ENCODE data around the gene RALGPS1. TPM values are rescaled to one million over a fixed set of nuclear protein-coding genes. Genes with fewer than 3 reads are reported as not detected.

RALGPS1 gene
- total and polyA plus RNA-seq, 2 donors (not counting 1 experiment from before 2014, with no cell fraction given): 19.7 to 39.9 TPM

DNA sequence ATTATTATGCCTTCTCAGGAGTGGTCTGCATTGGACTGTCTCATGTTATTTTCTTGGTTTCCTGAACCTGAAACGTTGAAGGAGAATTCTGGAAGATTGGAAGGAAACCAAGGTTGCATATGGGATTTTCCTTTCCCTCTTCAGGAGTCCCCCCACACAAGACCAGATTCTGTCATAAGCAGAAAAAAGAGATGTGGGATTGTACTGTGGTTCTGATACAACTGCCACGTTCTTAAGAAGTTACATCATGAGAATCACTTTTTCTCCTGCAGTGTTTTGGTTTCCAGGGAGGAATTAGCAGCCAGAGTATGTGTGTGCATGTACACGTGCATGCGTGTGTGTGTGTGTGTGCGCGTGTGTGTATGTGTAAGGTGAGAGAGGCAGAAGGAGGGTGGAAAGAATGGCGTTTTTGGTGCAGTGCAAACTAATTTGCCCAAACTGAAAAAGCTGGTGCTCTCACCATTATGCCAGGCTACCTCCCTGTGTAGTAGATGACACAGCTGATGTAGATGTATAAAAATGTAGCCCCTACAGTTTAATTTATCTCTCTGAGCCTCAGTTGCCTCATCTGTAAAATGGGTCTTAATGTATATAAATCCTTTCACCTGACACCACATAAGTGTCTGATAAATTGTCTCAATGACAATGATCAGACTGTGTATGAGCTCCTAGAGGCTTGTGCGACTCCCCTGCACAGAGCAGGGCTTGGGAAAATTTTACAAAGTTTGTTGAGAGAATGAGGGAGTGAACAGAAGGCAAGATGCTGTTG lies 38.6 kb downstream of the RALGPS1 start:
- H3K27ac ChIP-seq (ENCODE audit: low read length in 2 of 2): no peak overlapping the region
- no peak overlapping the region for H3K4me2 ChIP-seq (replicated peaks; ENCODE audit: low read depth, low read length, poor library complexity, severe bottlenecking)
- Mint-ChIP-seq H3K4me1 (no peaks in the 10 kb centered on the region), H3K9me3 (ENCODE audit: insufficient read depth) (no peaks in the 10 kb centered on the region), H3K4me3 (no peak overlapping the region), H3K27me3 (no peaks in the 10 kb centered on the region), H3K27ac (no peak overlapping the region)
- ChIA-PET POLR2A (interaction anchor here (0.7 kb wide), 1 partner anchor 1075 kb away, joined by 3 read pairs; no protein-coding TSS in a partner anchor), CTCF (no interaction called here)
- peaks cover 6% of the 10 kb centered on the region for H4K20me1 ChIP-seq (ENCODE audit: control insufficient read depth, insufficient read depth, low read length, poor library complexity, severe bottlenecking)
- H3K4me3 ChIP-seq (ENCODE audit: control extremely low read depth in 1 of 5, extremely low read depth in 1 of 5, insufficient read depth in 1 of 5, low read depth in 2 of 5, low read length in 4 of 5): no peak overlapping the region
- no peaks in the 10 kb centered on the region for H3K79me2 ChIP-seq (ENCODE audit: control insufficient read depth, insufficient read depth, low read length)
- DNase-seq: no peak
- no peak for ATAC-seq (ENCODE audit: low read depth)
- 95% methylated on average over 6 of the region's 8 CpGs for WGBS (ENCODE audit: insufficient coverage)
- H3K27me3 ChIP-seq (replicated peaks in 1 of 4; ENCODE audit: control extremely low read depth in 1 of 4, control insufficient read depth in 3 of 4, insufficient read depth in 4 of 4, low read length in 3 of 4): no peaks in the 10 kb centered on the region
- H3K9ac ChIP-seq (ENCODE audit: low read length): no peak overlapping the region
- no peaks in the 10 kb centered on the region for H3K4me1 ChIP-seq (ENCODE audit: control insufficient read depth in 2 of 2, insufficient read depth in 2 of 2, low read length in 2 of 2)
- no peak overlapping the region for H2AFZ ChIP-seq (ENCODE audit: insufficient read depth, low read depth, low read length, poor library complexity, severe bottlenecking)
- H3K36me3 ChIP-seq (replicated peaks in 1 of 2; ENCODE audit: control extremely low read depth in 1 of 2, control insufficient read depth in 1 of 2, extremely low read depth in 1 of 2, insufficient read depth in 2 of 2, low read length in 1 of 2): peaks cover 0 to 2% of the 10 kb centered on the region in 2 experiments
- H3K9me3 ChIP-seq (ENCODE audit: control extremely low read depth in 1 of 3, control insufficient read depth in 2 of 3, insufficient read depth in 1 of 3, low read length in 2 of 3): no peaks in the 10 kb centered on the region
- TF ChIP-seq EZH2 (IDR thresholded peaks at IDR 0.05; ENCODE audit: borderline replicate concordance, insufficient read depth, low read depth, low read length, poor library complexity, severe bottlenecking): no peak
- TF ChIP-seq CTCF (IDR thresholded peaks at IDR 0.05): no peak
- intact Hi-C loops (cut with micrococcal nuclease): no loop called here

- no peak overlapping the region for H3K4me3 Mint-ChIP-seq
- H3K9me3 Mint-ChIP-seq (ENCODE audit: insufficient read depth): no peaks in the 10 kb centered on the region
- H3K27me3 Mint-ChIP-seq: no peaks in the 10 kb centered on the region
Observed at GRCh38 chr9:126955811-126956210, 41.2 kb downstream of the RALGPS1 start.

More at GRCh38 chr9:126955811-126956210, 41.2 kb downstream of the RALGPS1 start:
- no peaks in the 10 kb centered on the region for H3K4me1 ChIP-seq (ENCODE audit: control insufficient read depth in 2 of 2, insufficient read depth in 2 of 2, low read length in 2 of 2)
- CTCF ChIA-PET: interaction anchor here (0.6 kb wide), 1 partner anchor 505 kb away, joined by 4 read pairs; no protein-coding TSS in a partner anchor
- TF ChIP-seq CTCF (IDR thresholded peaks at IDR 0.05): no peak
- TF ChIP-seq EZH2 (IDR thresholded peaks at IDR 0.05; ENCODE audit: borderline replicate concordance, insufficient read depth, low read depth, low read length, poor library complexity, severe bottlenecking): no peak
- H3K27ac Mint-ChIP-seq: no peak overlapping the region
- H3K27me3 ChIP-seq (replicated peaks in 1 of 4; ENCODE audit: control extremely low read depth in 1 of 4, control insufficient read depth in 3 of 4, insufficient read depth in 4 of 4, low read length in 3 of 4): no peaks in the 10 kb centered on the region
- WGBS (ENCODE audit: insufficient coverage): 98% methylated on average over 5 of the region's 5 CpGs
- ATAC-seq (ENCODE audit: low read depth) (no peak), DNase-seq (no peak)
- H3K4me1 Mint-ChIP-seq: peaks cover 2% of the 10 kb centered on the region
- H3K79me2 ChIP-seq (ENCODE audit: control insufficient read depth, insufficient read depth, low read length): no peaks in the 10 kb centered on the region
- H3K9ac ChIP-seq (ENCODE audit: low read length): no peak overlapping the region
- no peaks in the 10 kb centered on the region for H3K9me3 ChIP-seq (ENCODE audit: control extremely low read depth in 1 of 3, control insufficient read depth in 2 of 3, insufficient read depth in 1 of 3, low read length in 2 of 3)
- peaks cover 0 to 2% of the 10 kb centered on the region in 2 experiments for H3K36me3 ChIP-seq (replicated peaks in 1 of 2; ENCODE audit: control extremely low read depth in 1 of 2, control insufficient read depth in 1 of 2, extremely low read depth in 1 of 2, insufficient read depth in 2 of 2, low read length in 1 of 2)
- H3K27ac ChIP-seq (ENCODE audit: low read length in 2 of 2): no peak overlapping the region
- no peak overlapping the region for H3K4me2 ChIP-seq (replicated peaks; ENCODE audit: low read depth, low read length, poor library complexity, severe bottlenecking)
- no peak overlapping the region for H2AFZ ChIP-seq (ENCODE audit: insufficient read depth, low read depth, low read length, poor library complexity, severe bottlenecking)
- POLR2A ChIA-PET: no interaction called here
- H3K4me3 ChIP-seq (ENCODE audit: control extremely low read depth in 1 of 5, extremely low read depth in 1 of 5, insufficient read depth in 1 of 5, low read depth in 2 of 5, low read length in 4 of 5): no peak overlapping the region
- peaks cover 6% of the 10 kb centered on the region for H4K20me1 ChIP-seq (ENCODE audit: control insufficient read depth, insufficient read depth, low read length, poor library complexity, severe bottlenecking)
- intact Hi-C loops (cut with micrococcal nuclease): no loop called here

All from B cell (primary cell).